ENCODE data around the gene NLRC5.

Gene NLRC5

DNA sequence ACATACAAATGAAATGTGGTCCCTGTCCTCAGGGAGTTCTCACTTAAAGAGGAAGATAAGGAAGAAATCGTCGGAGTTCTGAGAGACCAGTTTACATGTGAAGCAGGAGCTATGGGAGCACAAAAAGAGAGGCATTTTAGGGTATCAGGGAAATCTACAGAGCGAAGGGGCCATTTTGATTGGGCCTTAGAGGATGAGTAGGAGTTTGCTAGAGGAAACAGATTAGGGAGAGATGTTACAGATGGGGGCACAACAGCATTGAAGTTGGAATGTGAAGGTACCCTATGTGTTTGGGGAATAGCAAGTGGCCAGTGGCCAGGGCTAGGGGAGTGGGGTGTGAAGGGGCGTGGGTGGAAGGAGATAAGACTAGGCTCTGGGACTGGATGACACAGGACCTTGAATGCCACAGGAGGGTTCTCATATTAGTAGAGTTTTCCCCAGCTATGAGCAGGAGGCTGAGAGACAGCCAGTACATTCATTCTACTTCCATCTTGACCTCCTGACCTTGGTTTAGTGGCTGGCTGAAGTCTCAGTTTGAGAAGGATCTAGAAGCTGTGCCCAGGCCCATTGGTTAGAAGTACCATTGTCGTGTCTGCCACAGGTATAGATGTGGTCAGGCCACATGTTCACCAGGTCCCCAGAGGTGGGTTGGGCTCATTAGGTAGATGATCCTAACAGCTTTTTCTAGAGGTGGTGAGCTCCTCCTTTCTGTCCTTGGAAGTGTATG lies 137.8 kb downstream of the NLRC5 start:
- Histone ChIP-seq H2BK120ac (ENCODE audit: low read depth, low read length) (no peak overlapping the region), H3K9ac (ENCODE audit: low read length) (no peak overlapping the region), H3K27me3 (ENCODE audit: control insufficient read depth in 1 of 2, insufficient read depth in 1 of 2, low read length in 2 of 2) (no peaks in the 10 kb centered on the region), H3K4me2 (ENCODE audit: low read length, poor library complexity, severe bottlenecking) (no peak overlapping the region), H3K36me3 (ENCODE audit: control insufficient read depth in 1 of 2, insufficient read depth in 2 of 2, low read depth in 1 of 2, low read length in 2 of 2) (peaks cover 0 to 16% of the 10 kb centered on the region in 2 experiments), H3K14ac (ENCODE audit: low read length in 2 of 2) (no peak overlapping the region), H2BK15ac (ENCODE audit: low read depth, poor library complexity, severe bottlenecking) (no peak overlapping the region), H2BK5ac (ENCODE audit: low read depth, low read length, poor library complexity, severe bottlenecking) (no peak overlapping the region), H2AK5ac (ENCODE audit: low read length, severe bottlenecking) (no peak overlapping the region), H2AFZ (ENCODE audit: low read depth, low read length) (no peak overlapping the region), H3K4me1 (ENCODE audit: control insufficient read depth, insufficient read depth, low read depth, low read length) (peaks cover 7% of the 10 kb centered on the region), H3K4ac (ENCODE audit: low read depth in 1 of 2, low read length in 2 of 2) (no peak overlapping the region), H3K18ac (ENCODE audit: low read depth in 1 of 2, low read length in 2 of 2) (no peak overlapping the region), H3K9me3 (ENCODE audit: control insufficient read depth, low read length) (no peaks in the 10 kb centered on the region), H3K79me1 (replicated peaks; ENCODE audit: low read length, poor library complexity, severe bottlenecking) (no peaks in the 10 kb centered on the region), H2BK12ac (ENCODE audit: low read length in 2 of 2) (no peak overlapping the region), H4K91ac (ENCODE audit: low read length) (no peak overlapping the region), H3K27ac (ENCODE audit: low read length, poor library complexity, severe bottlenecking) (no peak overlapping the region), H3K23ac (ENCODE audit: low read length in 2 of 2) (no peak overlapping the region), H3K4me3 (ENCODE audit: insufficient read depth in 1 of 2, low read depth in 1 of 2, low read length in 2 of 2) (no peak overlapping the region), H4K8ac (ENCODE audit: low read length) (no peak overlapping the region)
- WGBS = 91% methylated on average over 4 of the region's 5 CpGs
- DNase-seq = no peak

DNA sequence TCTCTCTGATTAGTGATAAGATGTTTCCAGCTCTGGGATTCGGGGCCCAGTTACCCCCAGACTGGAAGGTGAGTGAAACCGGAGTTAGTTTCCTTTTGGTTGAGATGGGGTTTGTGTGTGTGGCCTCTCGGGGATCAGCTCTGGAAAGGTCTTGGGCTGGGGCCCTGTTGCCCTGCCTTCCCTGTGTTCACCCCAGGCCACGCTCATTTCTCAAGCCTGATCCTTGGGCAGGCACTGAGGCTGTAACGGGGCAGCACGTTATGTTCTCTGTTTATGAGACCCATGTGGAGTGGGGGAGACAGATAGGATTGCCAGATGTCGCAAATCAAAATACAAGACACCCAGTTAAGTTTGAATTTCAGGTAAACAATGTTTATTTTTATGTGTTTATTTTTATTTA lies 138.5 kb downstream of the NLRC5 start:
- no peak overlapping the region for H2BK12ac ChIP-seq (ENCODE audit: low read length in 2 of 2)
- H3K36me3 ChIP-seq (ENCODE audit: control insufficient read depth in 1 of 2, insufficient read depth in 2 of 2, low read depth in 1 of 2, low read length in 2 of 2) = peaks cover 0 to 21% of the 10 kb centered on the region in 2 experiments
- H4K91ac ChIP-seq (ENCODE audit: low read length) = peak overlapping the region; percentile 20
- no peak overlapping the region for H4K8ac ChIP-seq (ENCODE audit: low read length)
- no peak overlapping the region for H3K4me2 ChIP-seq (ENCODE audit: low read length, poor library complexity, severe bottlenecking)
- H3K23ac ChIP-seq (ENCODE audit: low read length in 2 of 2) = no peak overlapping the region
- H2AK5ac ChIP-seq (ENCODE audit: low read length, severe bottlenecking) = no peak overlapping the region
- no peak overlapping the region for H2AFZ ChIP-seq (ENCODE audit: low read depth, low read length)
- H2BK15ac ChIP-seq (ENCODE audit: low read depth, poor library complexity, severe bottlenecking) = no peak overlapping the region
- H2BK120ac ChIP-seq (ENCODE audit: low read depth, low read length) = no peak overlapping the region
- no peak overlapping the region for H3K9ac ChIP-seq (ENCODE audit: low read length)
- H3K18ac ChIP-seq (ENCODE audit: low read depth in 1 of 2, low read length in 2 of 2) = no peak overlapping the region
- H3K4me3 ChIP-seq (ENCODE audit: insufficient read depth in 1 of 2, low read depth in 1 of 2, low read length in 2 of 2) = no peak overlapping the region
- no peak overlapping the region for H3K14ac ChIP-seq (ENCODE audit: low read length in 2 of 2)
- WGBS = 97% methylated on average over 6 of the region's 7 CpGs
- DNase-seq = no peak
- no peak overlapping the region for H2BK5ac ChIP-seq (ENCODE audit: low read depth, low read length, poor library complexity, severe bottlenecking)
- no peak overlapping the region for H3K4ac ChIP-seq (ENCODE audit: low read depth in 1 of 2, low read length in 2 of 2)
- no peaks in the 10 kb centered on the region for H3K9me3 ChIP-seq (ENCODE audit: control insufficient read depth, low read length)
- H3K27me3 ChIP-seq (ENCODE audit: control insufficient read depth in 1 of 2, insufficient read depth in 1 of 2, low read length in 2 of 2) = no peaks in the 10 kb centered on the region
- H3K79me1 ChIP-seq (replicated peaks; ENCODE audit: low read length, poor library complexity, severe bottlenecking) = no peaks in the 10 kb centered on the region
- H3K4me1 ChIP-seq (ENCODE audit: control insufficient read depth, insufficient read depth, low read depth, low read length) = peaks cover 7% of the 10 kb centered on the region
- H3K27ac ChIP-seq (ENCODE audit: low read length, poor library complexity, severe bottlenecking) = no peak overlapping the region

DNA sequence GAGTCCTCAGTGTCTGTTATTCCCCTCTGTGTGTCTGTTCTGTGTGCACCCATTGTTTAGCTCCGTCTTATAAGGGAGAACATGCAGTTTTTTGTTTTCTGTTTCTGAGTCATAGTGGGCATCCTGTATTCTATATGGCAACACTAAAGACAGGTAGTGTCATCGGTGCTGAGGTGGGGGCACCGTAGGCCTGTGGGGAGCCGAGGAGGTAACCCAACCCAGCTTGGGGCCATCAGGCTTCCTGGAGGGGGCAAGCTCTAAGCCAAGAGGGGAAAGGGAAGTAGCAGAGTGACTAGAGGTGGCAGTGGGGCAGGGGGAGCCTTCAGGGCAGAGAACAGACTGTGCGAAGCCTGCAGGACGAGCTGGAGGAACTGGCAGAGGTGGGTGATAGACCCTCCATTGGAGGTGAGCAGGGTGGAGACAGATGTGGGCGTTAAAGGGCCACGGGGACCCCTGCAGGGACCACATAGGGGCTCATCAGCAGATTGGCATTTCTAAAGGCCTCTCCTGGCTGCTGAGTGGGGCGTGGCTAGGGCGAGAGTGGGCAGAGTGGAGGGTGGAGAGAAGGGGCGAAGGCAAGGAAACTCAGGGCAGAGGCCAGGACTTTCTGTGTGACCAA lies 139.5 kb downstream of the NLRC5 start:
- Histone ChIP-seq H3K4me3 (ENCODE audit: insufficient read depth in 1 of 2, low read depth in 1 of 2, low read length in 2 of 2) (no peak overlapping the region), H2AFZ (ENCODE audit: low read depth, low read length) (no peak overlapping the region), H3K27ac (ENCODE audit: low read length, poor library complexity, severe bottlenecking) (no peak overlapping the region), H3K36me3 (ENCODE audit: control insufficient read depth in 1 of 2, insufficient read depth in 2 of 2, low read depth in 1 of 2, low read length in 2 of 2) (peaks cover 0 to 17% of the 10 kb centered on the region in 2 experiments), H3K4ac (ENCODE audit: low read depth in 1 of 2, low read length in 2 of 2) (no peak overlapping the region), H3K4me1 (ENCODE audit: control insufficient read depth, insufficient read depth, low read depth, low read length) (peaks cover 2% of the 10 kb centered on the region), H3K4me2 (ENCODE audit: low read length, poor library complexity, severe bottlenecking) (no peak overlapping the region), H3K9ac (ENCODE audit: low read length) (no peak overlapping the region), H2BK12ac (ENCODE audit: low read length in 2 of 2) (no peak overlapping the region), H2AK5ac (ENCODE audit: low read length, severe bottlenecking) (no peak overlapping the region), H3K23ac (ENCODE audit: low read length in 2 of 2) (no peak overlapping the region), H3K9me3 (ENCODE audit: control insufficient read depth, low read length) (no peaks in the 10 kb centered on the region), H2BK5ac (ENCODE audit: low read depth, low read length, poor library complexity, severe bottlenecking) (no peak overlapping the region), H3K14ac (ENCODE audit: low read length in 2 of 2) (no peak overlapping the region), H2BK120ac (ENCODE audit: low read depth, low read length) (no peak overlapping the region), H4K8ac (ENCODE audit: low read length) (no peak overlapping the region), H4K91ac (ENCODE audit: low read length) (no peak overlapping the region), H3K18ac (ENCODE audit: low read depth in 1 of 2, low read length in 2 of 2) (no peak overlapping the region), H3K79me1 (replicated peaks; ENCODE audit: low read length, poor library complexity, severe bottlenecking) (no peaks in the 10 kb centered on the region), H3K27me3 (ENCODE audit: control insufficient read depth in 1 of 2, insufficient read depth in 1 of 2, low read length in 2 of 2) (no peaks in the 10 kb centered on the region), H2BK15ac (ENCODE audit: low read depth, poor library complexity, severe bottlenecking) (no peak overlapping the region)
- WGBS = 93% methylated on average over 11 of the region's 11 CpGs
- DNase-seq = no peak

DNA sequence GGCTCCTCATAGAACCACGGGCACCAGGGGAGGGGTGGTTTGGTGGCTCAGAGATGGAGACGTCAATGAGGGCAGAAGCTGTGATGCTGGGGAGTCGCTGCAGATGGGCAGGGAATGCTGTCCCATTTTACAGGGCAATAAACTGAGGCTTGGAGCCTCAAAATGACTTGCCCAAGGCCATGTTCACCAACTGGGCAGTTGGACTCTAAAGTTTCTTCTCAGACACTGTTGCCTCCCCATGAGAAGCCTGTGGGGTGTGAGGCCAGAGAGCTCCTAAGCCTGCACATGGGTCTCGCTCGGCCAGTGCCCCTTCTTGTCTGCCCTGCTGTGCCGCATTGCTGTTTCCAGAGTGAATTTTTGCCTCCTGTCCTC lies 141.6 kb downstream of the NLRC5 start:
- H3K4ac ChIP-seq (ENCODE audit: low read depth in 1 of 2, low read length in 2 of 2) = no peak overlapping the region
- H2BK120ac ChIP-seq (ENCODE audit: low read depth, low read length) = no peak overlapping the region
- H3K9me3 ChIP-seq (ENCODE audit: control insufficient read depth, low read length) = no peaks in the 10 kb centered on the region
- H4K8ac ChIP-seq (ENCODE audit: low read length) = no peak overlapping the region
- H3K36me3 ChIP-seq (ENCODE audit: control insufficient read depth in 1 of 2, insufficient read depth in 2 of 2, low read depth in 1 of 2, low read length in 2 of 2) = peaks cover 0 to 18% of the 10 kb centered on the region in 2 experiments
- no peak overlapping the region for H2AK5ac ChIP-seq (ENCODE audit: low read length, severe bottlenecking)
- H4K91ac ChIP-seq (ENCODE audit: low read length) = no peak overlapping the region
- H3K27me3 ChIP-seq (ENCODE audit: control insufficient read depth in 1 of 2, insufficient read depth in 1 of 2, low read length in 2 of 2) = no peaks in the 10 kb centered on the region
- no peak overlapping the region for H2AFZ ChIP-seq (ENCODE audit: low read depth, low read length)
- no peak overlapping the region for H3K27ac ChIP-seq (ENCODE audit: low read length, poor library complexity, severe bottlenecking)
- H3K4me2 ChIP-seq (ENCODE audit: low read length, poor library complexity, severe bottlenecking) = no peak overlapping the region
- no peak overlapping the region for H3K18ac ChIP-seq (ENCODE audit: low read depth in 1 of 2, low read length in 2 of 2)
- no peaks in the 10 kb centered on the region for H3K4me1 ChIP-seq (ENCODE audit: control insufficient read depth, insufficient read depth, low read depth, low read length)
- WGBS = 95% methylated on average over 6 of the region's 6 CpGs
- no peak for DNase-seq
- H3K79me1 ChIP-seq (replicated peaks; ENCODE audit: low read length, poor library complexity, severe bottlenecking) = no peaks in the 10 kb centered on the region
- H2BK12ac ChIP-seq (ENCODE audit: low read length in 2 of 2) = no peak overlapping the region
- no peak overlapping the region for H3K9ac ChIP-seq (ENCODE audit: low read length)
- no peak overlapping the region for H3K23ac ChIP-seq (ENCODE audit: low read length in 2 of 2)
- no peak overlapping the region for H2BK15ac ChIP-seq (ENCODE audit: low read depth, poor library complexity, severe bottlenecking)
- H3K14ac ChIP-seq (ENCODE audit: low read length in 2 of 2) = no peak overlapping the region
- no peak overlapping the region for H2BK5ac ChIP-seq (ENCODE audit: low read depth, low read length, poor library complexity, severe bottlenecking)
- no peak overlapping the region for H3K4me3 ChIP-seq (ENCODE audit: insufficient read depth in 1 of 2, low read depth in 1 of 2, low read length in 2 of 2)
